ENCODE data around the gene KLHL33.

Gene KLHL33

DNA sequence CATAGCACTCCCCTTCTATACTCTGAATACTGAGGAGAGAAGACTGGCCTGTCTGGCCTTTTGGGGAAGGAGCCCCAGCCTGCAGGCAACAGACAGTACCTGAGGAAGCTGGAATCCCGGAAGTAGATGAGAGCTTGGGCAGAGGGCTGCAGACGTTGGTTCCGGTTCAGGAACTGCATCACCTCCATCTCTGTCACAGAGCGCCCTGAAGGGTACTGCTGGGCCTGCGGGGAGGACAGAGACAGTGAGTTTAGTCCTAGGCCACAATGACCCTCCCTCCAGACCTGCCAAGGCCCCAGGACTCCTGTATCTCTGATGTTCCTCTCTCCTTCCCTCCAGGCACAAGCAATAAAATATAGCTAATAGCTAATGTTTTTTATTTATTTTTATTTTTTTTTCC lies 51.1 kb downstream of the KLHL33 start:
- no peak for DNase-seq (ENCODE audit: low read depth, low spot score)
- CTCF ChIA-PET, result no interaction called here
- POLR2A ChIA-PET, result interaction anchor here (1.0 kb wide), 1 partner anchor 28 kb away, joined by 3 read pairs; no protein-coding TSS in a partner anchor
- no peak overlapping the region for H3K4me3 ChIP-seq (ENCODE audit: low read depth, low read length)
- TF ChIP-seq, protein P1, sequence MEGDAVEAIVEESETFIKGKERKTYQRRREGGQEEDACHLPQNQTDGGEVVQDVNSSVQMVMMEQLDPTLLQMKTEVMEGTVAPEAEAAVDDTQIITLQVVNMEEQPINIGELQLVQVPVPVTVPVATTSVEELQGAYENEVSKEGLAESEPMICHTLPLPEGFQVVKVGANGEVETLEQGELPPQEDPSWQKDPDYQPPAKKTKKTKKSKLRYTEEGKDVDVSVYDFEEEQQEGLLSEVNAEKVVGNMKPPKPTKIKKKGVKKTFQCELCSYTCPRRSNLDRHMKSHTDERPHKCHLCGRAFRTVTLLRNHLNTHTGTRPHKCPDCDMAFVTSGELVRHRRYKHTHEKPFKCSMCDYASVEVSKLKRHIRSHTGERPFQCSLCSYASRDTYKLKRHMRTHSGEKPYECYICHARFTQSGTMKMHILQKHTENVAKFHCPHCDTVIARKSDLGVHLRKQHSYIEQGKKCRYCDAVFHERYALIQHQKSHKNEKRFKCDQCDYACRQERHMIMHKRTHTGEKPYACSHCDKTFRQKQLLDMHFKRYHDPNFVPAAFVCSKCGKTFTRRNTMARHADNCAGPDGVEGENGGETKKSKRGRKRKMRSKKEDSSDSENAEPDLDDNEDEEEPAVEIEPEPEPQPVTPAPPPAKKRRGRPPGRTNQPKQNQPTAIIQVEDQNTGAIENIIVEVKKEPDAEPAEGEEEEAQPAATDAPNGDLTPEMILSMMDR (IDR thresholded peaks at IDR 0.05; ENCODE audit: insufficient read depth, low read length, missing control alignments), result no peak

DNA sequence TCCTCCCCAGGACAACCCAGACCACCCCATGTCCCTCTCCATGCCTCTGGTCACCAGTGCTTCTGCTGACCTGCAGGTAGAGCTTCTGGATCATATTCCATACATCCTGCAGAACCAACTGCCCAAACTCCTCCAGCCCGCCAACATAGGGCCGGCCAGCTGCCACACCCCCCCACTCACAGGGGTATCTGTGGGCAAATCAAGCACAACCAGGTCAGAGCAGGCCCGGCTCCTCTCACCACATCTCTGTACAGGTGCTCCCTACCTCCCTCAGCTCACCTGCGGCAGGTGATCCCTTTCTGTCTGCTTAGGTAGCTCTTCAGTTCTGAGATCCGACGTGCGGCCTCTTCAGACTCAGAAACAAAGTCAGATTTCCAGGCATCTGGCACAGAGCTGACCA lies 51.6 kb downstream of the KLHL33 start:
- TF ChIP-seq, protein P1 (IDR thresholded peaks at IDR 0.05; ENCODE audit: insufficient read depth, low read length, missing control alignments), result no peak
- H3K4me3 ChIP-seq (ENCODE audit: low read depth, low read length), result no peak overlapping the region
- CTCF ChIA-PET, result no interaction called here

GRCh38 chr14:20383636-20384035 lies 52.3 kb downstream of the KLHL33 start:
- CTCF ChIA-PET, result interaction anchor here (1.4 kb wide), 1 partner anchor 57 kb away, joined by 5 read pairs; no protein-coding TSS in a partner anchor
- DNase-seq (ENCODE audit: low read depth, low spot score), result no peak
- TF ChIP-seq, protein P1 (IDR thresholded peaks at IDR 0.05; ENCODE audit: insufficient read depth, low read length, missing control alignments), result no peak
- H3K4me3 ChIP-seq (ENCODE audit: low read depth, low read length), result no peak overlapping the region
- POLR2A ChIA-PET, result no interaction called here

More for the DNA sequence above, 51.6 kb downstream of the KLHL33 start:
- POLR2A ChIA-PET, result interaction anchor here (1.0 kb wide), 1 partner anchor 29 kb away, joined by 3 read pairs; no protein-coding TSS in a partner anchor
- DNase-seq (ENCODE audit: low read depth, low spot score), result no peak

GRCh38 chr14:20383032-20383431 lies 52.9 kb downstream of the KLHL33 start:
- ChIA-PET POLR2A (no interaction called here), CTCF (interaction anchor here (1.4 kb wide), 1 partner anchor 56 kb away, joined by 5 read pairs; no protein-coding TSS in a partner anchor)
- no peak for DNase-seq (ENCODE audit: low read depth, low spot score)
- H3K4me3 ChIP-seq (ENCODE audit: low read depth, low read length), result no peak overlapping the region
- TF ChIP-seq, protein P1 (IDR thresholded peaks at IDR 0.05; ENCODE audit: insufficient read depth, low read length, missing control alignments), result no peak

GRCh38 chr14:20382526-20382925 lies 53.4 kb downstream of the KLHL33 start:
- H3K4me3 ChIP-seq (ENCODE audit: low read depth, low read length), result no peak overlapping the region
- TF ChIP-seq, protein P1 (IDR thresholded peaks at IDR 0.05; ENCODE audit: insufficient read depth, low read length, missing control alignments), result no peak
- POLR2A ChIA-PET, result interaction anchor here (2.0 kb wide), 1 partner anchor 39 kb away, joined by 5 read pairs; the partner anchor contains the start of gene PARP2
- no peak for DNase-seq (ENCODE audit: low read depth, low spot score)
- CTCF ChIA-PET, result interaction anchor here (1.1 to 1.4 kb wide), 2 partner anchors 11 to 56 kb away, joined by 3 to 5 read pairs; no protein-coding TSS in a partner anchor

DNA sequence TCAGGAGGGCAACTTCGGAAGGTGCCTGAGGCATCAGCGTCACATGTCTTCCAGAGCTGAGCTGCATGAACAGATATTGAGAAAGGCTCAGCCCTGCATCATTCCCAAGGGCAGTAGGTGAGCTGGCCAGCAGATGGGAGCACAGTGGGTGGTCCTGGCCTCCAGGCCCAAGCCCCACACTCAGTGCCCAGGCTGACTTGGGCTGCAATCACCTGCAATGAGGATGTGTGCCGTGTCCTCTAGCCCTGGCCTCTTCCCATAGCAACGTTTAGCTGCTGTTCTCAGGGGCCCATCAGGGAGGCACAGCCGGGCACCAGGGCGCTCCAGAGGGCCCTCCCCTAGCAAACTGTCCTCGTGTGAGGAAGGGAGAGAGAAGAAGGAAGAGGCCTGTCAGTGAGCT lies 54.6 kb downstream of the KLHL33 start:
- no peak overlapping the region for H3K4me3 ChIP-seq (ENCODE audit: low read depth, low read length)
- TF ChIP-seq, protein P1 (IDR thresholded peaks at IDR 0.05; ENCODE audit: insufficient read depth, low read length, missing control alignments), result no peak
- POLR2A ChIA-PET, result interaction anchor here (2.0 kb wide), 1 partner anchor 38 kb away, joined by 5 read pairs; the partner anchor contains the start of gene PARP2
- DNase-seq (ENCODE audit: low read depth, low spot score), result no peak
- CTCF ChIA-PET, result interaction anchor here (1.0 to 1.1 kb wide), 2 partner anchors 12 to 33 kb away, joined by 3 read pairs; no protein-coding TSS in a partner anchor
